Peyer's patch (tissue), 4 donors: Measurements from ENCODE around the gene ARHGEF39.

Source experiments
- POLR2A ChIP-seq, 2 donors: fragments of 450-650 bp; IDR thresholded peaks; one replicate each; pipeline ENCODE4 v1.5.1; 2017; ENCODE audit warnings: antibody characterized with exemption in 2 of 2, mild to moderate bottlenecking in 2 of 2, moderate library complexity in 2 of 2
- TF ChIP-seq, protein P1 (sequence below), 6 experiments: fragments of 450-650 bp in 4 of 6; fragments of 200-600 bp in 2 of 6; sonication (generic) in 1 of 6; IDR thresholded peaks; one replicate each; pipeline ENCODE4 v1.5.1; 2017 to 2019; ENCODE audit warnings: antibody characterized with exemption in 6 of 6, mild to moderate bottlenecking in 3 of 6, moderate library complexity in 1 of 6

DNA sequence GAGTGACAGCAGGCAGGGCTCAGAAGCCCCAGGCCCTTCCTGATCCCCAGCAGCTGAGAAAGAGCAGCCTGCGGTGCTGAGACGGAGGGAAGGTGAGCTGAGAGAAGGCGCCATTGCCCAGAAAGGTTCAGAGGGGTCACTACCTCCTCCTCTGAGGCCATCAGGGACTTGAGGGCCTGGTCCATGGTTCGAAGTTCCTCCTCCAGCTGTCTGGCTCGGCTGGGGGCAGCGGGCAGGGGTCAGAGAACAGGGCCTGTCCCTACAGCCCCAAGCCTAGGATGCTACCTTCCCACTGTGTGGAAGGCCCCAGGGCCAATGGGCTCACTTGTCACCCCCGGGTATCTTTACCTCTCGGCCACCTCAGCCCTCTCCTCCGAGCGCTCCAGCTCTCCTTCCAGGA, 19.9 kb upstream of the ARHGEF39 start:
- no peak for TF ChIP-seq POLR2A (IDR thresholded peaks at IDR 0.05)
- TF ChIP-seq, protein P1, sequence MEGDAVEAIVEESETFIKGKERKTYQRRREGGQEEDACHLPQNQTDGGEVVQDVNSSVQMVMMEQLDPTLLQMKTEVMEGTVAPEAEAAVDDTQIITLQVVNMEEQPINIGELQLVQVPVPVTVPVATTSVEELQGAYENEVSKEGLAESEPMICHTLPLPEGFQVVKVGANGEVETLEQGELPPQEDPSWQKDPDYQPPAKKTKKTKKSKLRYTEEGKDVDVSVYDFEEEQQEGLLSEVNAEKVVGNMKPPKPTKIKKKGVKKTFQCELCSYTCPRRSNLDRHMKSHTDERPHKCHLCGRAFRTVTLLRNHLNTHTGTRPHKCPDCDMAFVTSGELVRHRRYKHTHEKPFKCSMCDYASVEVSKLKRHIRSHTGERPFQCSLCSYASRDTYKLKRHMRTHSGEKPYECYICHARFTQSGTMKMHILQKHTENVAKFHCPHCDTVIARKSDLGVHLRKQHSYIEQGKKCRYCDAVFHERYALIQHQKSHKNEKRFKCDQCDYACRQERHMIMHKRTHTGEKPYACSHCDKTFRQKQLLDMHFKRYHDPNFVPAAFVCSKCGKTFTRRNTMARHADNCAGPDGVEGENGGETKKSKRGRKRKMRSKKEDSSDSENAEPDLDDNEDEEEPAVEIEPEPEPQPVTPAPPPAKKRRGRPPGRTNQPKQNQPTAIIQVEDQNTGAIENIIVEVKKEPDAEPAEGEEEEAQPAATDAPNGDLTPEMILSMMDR (IDR thresholded peaks at IDR 0.05): no peak
